Neural progenitor cell (in vitro differentiated cells): ENCODE data around the gene TCAF2.
"Not testable (repeated sequence)": the region's sequence is repeated elsewhere in the genome, so short reads cannot be mapped to it uniquely, and the experiment has no call there.

ENCODE experiments used
- EZH2 ChIP-seq: fragments of 200-600 bp; sonication (generic); IDR thresholded peaks from 2 replicates; pipeline ENCODE4 v1.6.1; 2017; ENCODE audit warnings: antibody characterized with exemption, mild to moderate bottlenecking, moderate library complexity
- EZH2phosphoT487 ChIP-seq: fragments of 200-600 bp; sonication (generic); IDR thresholded peaks from 2 replicates; pipeline ENCODE4 v1.6.1; 2017; ENCODE audit warnings: antibody characterized with exemption
- TF ChIP-seq, protein P1 (sequence below): fragments of 200-600 bp; sonication (generic); IDR thresholded peaks from 2 replicates; pipeline ENCODE4 v1.5.1; 2017; ENCODE audit warnings: antibody characterized with exemption, mild to moderate bottlenecking

DNA sequence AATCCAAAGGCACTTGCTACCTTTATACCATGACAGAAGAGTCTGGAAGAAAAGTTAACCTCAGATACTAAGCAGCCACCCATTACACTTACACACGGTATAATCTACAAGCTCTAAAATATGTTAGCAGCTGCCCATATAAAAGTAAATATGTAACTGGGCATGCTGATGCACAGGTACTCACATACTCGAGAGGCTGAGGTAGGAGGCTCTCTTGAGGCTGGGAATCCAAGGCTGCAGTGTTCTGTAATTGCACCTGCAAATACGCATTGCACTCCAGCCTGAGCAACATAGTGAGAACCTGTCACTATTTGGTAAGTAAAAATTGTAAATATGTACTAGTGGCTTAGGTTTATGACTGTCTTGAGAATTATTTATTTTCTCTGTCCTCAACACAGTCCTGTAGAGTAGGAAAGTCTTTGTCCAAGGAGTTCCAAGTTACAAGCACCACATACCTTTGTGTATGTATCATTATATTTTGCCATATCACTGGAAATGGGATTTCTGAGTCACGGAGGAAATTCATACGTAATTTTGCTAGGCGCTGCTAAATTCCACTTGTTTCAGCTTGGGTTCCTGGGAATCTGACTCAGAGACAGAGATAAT is 12.3 kb downstream of the TCAF2 start:
- TF ChIP-seq, protein P1, sequence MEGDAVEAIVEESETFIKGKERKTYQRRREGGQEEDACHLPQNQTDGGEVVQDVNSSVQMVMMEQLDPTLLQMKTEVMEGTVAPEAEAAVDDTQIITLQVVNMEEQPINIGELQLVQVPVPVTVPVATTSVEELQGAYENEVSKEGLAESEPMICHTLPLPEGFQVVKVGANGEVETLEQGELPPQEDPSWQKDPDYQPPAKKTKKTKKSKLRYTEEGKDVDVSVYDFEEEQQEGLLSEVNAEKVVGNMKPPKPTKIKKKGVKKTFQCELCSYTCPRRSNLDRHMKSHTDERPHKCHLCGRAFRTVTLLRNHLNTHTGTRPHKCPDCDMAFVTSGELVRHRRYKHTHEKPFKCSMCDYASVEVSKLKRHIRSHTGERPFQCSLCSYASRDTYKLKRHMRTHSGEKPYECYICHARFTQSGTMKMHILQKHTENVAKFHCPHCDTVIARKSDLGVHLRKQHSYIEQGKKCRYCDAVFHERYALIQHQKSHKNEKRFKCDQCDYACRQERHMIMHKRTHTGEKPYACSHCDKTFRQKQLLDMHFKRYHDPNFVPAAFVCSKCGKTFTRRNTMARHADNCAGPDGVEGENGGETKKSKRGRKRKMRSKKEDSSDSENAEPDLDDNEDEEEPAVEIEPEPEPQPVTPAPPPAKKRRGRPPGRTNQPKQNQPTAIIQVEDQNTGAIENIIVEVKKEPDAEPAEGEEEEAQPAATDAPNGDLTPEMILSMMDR: not testable (repeated sequence)
- not testable (repeated sequence) for TF ChIP-seq EZH2phosphoT487, EZH2
